Stimulated activated naive B cell treated with anti-CD40 and anti-IgM and Interleukin-4, amounts not matched to agents 10 μg/mL and 1 μg/mL and 100 μg/mL, for 72 hours (primary cell): ENCODE results near the gene CLPTM1.

Source experiments
- ATAC-seq, 2 donors: fragments of 150-1000 bp; cut with Tn5 transposase; replicated peaks; 2 replicates each; pipeline ENCODE4 v1.10.0; 2021; ENCODE audit warnings: moderate library complexity in 1 of 2
- DNase-seq: peaks from one replicate; pipeline ENCODE4 v3.0.0; 2021
- H3K27ac Mint-ChIP-seq: one replicate; pipeline ENCODE4 v1.8.0; 2022; ENCODE audit warnings: mild to moderate bottlenecking, mixed read lengths
- H3K27me3 Mint-ChIP-seq, 2 donors: one replicate each; pipeline ENCODE4 v1.8.0; 2022; ENCODE audit warnings: mixed read lengths in 2 of 2
- H3K36me3 Mint-ChIP-seq, 2 donors: one replicate each; pipeline ENCODE4 v1.8.0; 2022; ENCODE audit warnings: mixed read lengths in 2 of 2, mild to moderate bottlenecking in 1 of 2
- H3K4me1 Mint-ChIP-seq, 2 donors: one replicate each; pipeline ENCODE4 v1.8.0; 2022; ENCODE audit warnings: mixed read lengths in 2 of 2, mild to moderate bottlenecking in 1 of 2
- H3K4me3 Mint-ChIP-seq, 2 donors: one replicate each; pipeline ENCODE4 v1.8.0; 2022; ENCODE audit warnings: mild to moderate bottlenecking in 2 of 2, mixed read lengths in 2 of 2, moderate library complexity in 1 of 2
- H3K9me3 Mint-ChIP-seq, 2 donors: one replicate each; pipeline ENCODE4 v1.8.0; 2022; ENCODE audit warnings: mixed read lengths in 2 of 2, mild to moderate bottlenecking in 1 of 2

The CLPTM1 gene

GRCh38 chr19:45023048-45023447 is 67.9 kb downstream of the CLPTM1 start:
- DNase-seq: no peak

GRCh38 chr19:45025264-45025663 is 70.1 kb downstream of the CLPTM1 start:
- H3K9me3 Mint-ChIP-seq: no peaks in the 10 kb centered on the region
- H3K4me3 Mint-ChIP-seq: no peak overlapping the region
- H3K27me3 Mint-ChIP-seq: no peaks in the 10 kb centered on the region
- H3K36me3 Mint-ChIP-seq: peaks cover 49 to 50% of the 10 kb centered on the region in 2 donors
- H3K27ac Mint-ChIP-seq: no peak overlapping the region
- no peak for ATAC-seq
- no peak for DNase-seq
- peaks cover 0 to 1% of the 10 kb centered on the region in 2 donors for H3K4me1 Mint-ChIP-seq

More at GRCh38 chr19:45023048-45023447, 67.9 kb downstream of the CLPTM1 start:
- Mint-ChIP-seq H3K9me3 (no peaks in the 10 kb centered on the region), H3K36me3 (peaks cover 48% of the 10 kb centered on the region in 2 donors), H3K27ac (no peak overlapping the region), H3K27me3 (no peaks in the 10 kb centered on the region), H3K4me1 (peaks cover 6 to 7% of the 10 kb centered on the region in 2 donors), H3K4me3 (no peak overlapping the region)
- ATAC-seq: no peak

GRCh38 chr19:45027371-45027770 is 72.2 kb downstream of the CLPTM1 start:
- peaks cover 0 to 1% of the 10 kb centered on the region in 2 donors for H3K4me1 Mint-ChIP-seq
- peak overlapping the region; percentile 71 for H3K27ac Mint-ChIP-seq
- H3K4me3 Mint-ChIP-seq: no peak overlapping the region
- peaks cover 53 to 55% of the 10 kb centered on the region in 2 donors for H3K36me3 Mint-ChIP-seq
- H3K27me3 Mint-ChIP-seq: no peaks in the 10 kb centered on the region
- DNase-seq: no peak
- H3K9me3 Mint-ChIP-seq: no peaks in the 10 kb centered on the region
- ATAC-seq: no peak

- peaks cover 0 to 2% of the 10 kb centered on the region in 2 donors for H3K9me3 Mint-ChIP-seq
- H3K27ac Mint-ChIP-seq: no peak overlapping the region
- H3K4me1 Mint-ChIP-seq: peaks cover 0 to 2% of the 10 kb centered on the region in 2 donors
- H3K4me3 Mint-ChIP-seq: no peak overlapping the region
- DNase-seq: no peak
- no peak for ATAC-seq
- no peaks in the 10 kb centered on the region for H3K27me3 Mint-ChIP-seq
- peaks cover 62 to 69% of the 10 kb centered on the region in 2 donors for H3K36me3 Mint-ChIP-seq
Observed at GRCh38 chr19:45030825-45031224, 75.6 kb downstream of the CLPTM1 start.

GRCh38 chr19:45032421-45032820 is 77.2 kb downstream of the CLPTM1 start:
- DNase-seq (no peak), ATAC-seq (no peak)
- peaks cover 0 to 2% of the 10 kb centered on the region in 2 donors for H3K9me3 Mint-ChIP-seq
- H3K4me1 Mint-ChIP-seq: peaks cover 0 to 2% of the 10 kb centered on the region in 2 donors
- H3K27ac Mint-ChIP-seq: no peak overlapping the region
- peaks cover 56 to 63% of the 10 kb centered on the region in 2 donors for H3K36me3 Mint-ChIP-seq
- H3K27me3 Mint-ChIP-seq: no peaks in the 10 kb centered on the region
- H3K4me3 Mint-ChIP-seq: no peak overlapping the region

GRCh38 chr19:45035755-45036154 is 80.6 kb downstream of the CLPTM1 start:
- no peaks in the 10 kb centered on the region for H3K27me3 Mint-ChIP-seq
- peaks cover 56 to 68% of the 10 kb centered on the region in 2 donors for H3K36me3 Mint-ChIP-seq
- H3K27ac Mint-ChIP-seq: no peak overlapping the region

GRCh38 chr19:45037393-45038169 is 82.4 kb downstream of the CLPTM1 start:
- Mint-ChIP-seq H3K4me3 (peak overlapping the region; percentile 22 to 32), H3K27ac (peak overlapping the region; percentile 56), H3K4me1 (peaks cover 28 to 41% of the 10 kb centered on the region in 2 donors), H3K9me3 (peaks cover 0 to 2% of the 10 kb centered on the region in 2 donors), H3K27me3 (no peaks in the 10 kb centered on the region), H3K36me3 (peaks cover 53 to 67% of the 10 kb centered on the region in 2 donors)
- no peak for ATAC-seq
- no peak for DNase-seq

More at GRCh38 chr19:45035755-45036154, 80.6 kb downstream of the CLPTM1 start:
- DNase-seq (no peak), ATAC-seq (no peak)
- Mint-ChIP-seq H3K9me3 (peaks cover 0 to 2% of the 10 kb centered on the region in 2 donors), H3K4me3 (no peak overlapping the region), H3K4me1 (peaks cover 17 to 23% of the 10 kb centered on the region in 2 donors)

GRCh38 chr19:45038931-45039893 is 84.0 kb downstream of the CLPTM1 start, which contains the start of gene CLASRP:
Gene CLASRP, plus strand, starts transcription at chr19:45039045. Its CDS starts 1,168 bp downstream, at chr19:45040213.
- Mint-ChIP-seq H3K36me3 (peaks cover 48 to 63% of the 10 kb centered on the region in 2 donors), H3K9me3 (peaks cover 0 to 2% of the 10 kb centered on the region in 2 donors), H3K27ac (peak within 1 kb of the TSS; percentile 96), H3K4me1 (peaks cover 25 to 43% of the 10 kb centered on the region in 2 donors), H3K4me3 (peak within 1 kb of the TSS; percentile 91 to 92), H3K27me3 (no peaks in the 10 kb centered on the region)
- DNase-seq (peak; percentile 83), ATAC-seq (peak; percentile 95 to 97)

- H3K36me3 Mint-ChIP-seq: peaks cover 42 to 58% of the 10 kb centered on the region in 2 donors
- no peaks in the 10 kb centered on the region for H3K27me3 Mint-ChIP-seq
- DNase-seq: no peak
- no peak for ATAC-seq
- peak overlapping the region; percentile 91 to 92 for H3K4me3 Mint-ChIP-seq
- peaks cover 0 to 2% of the 10 kb centered on the region in 2 donors for H3K9me3 Mint-ChIP-seq
- peak overlapping the region; percentile 93 for H3K27ac Mint-ChIP-seq
- H3K4me1 Mint-ChIP-seq: peaks cover 28 to 48% of the 10 kb centered on the region in 2 donors
Observed at GRCh38 chr19:45040059-45040771, 85.0 kb downstream of the CLPTM1 start.

GRCh38 chr19:45041125-45041524 is 85.9 kb downstream of the CLPTM1 start:
- Mint-ChIP-seq H3K4me3 (peak overlapping the region; percentile 91 to 92), H3K4me1 (peaks cover 35 to 57% of the 10 kb centered on the region in 2 donors), H3K9me3 (no peaks in the 10 kb centered on the region), H3K27ac (peak overlapping the region; percentile 93), H3K36me3 (peaks cover 45 to 61% of the 10 kb centered on the region in 2 donors), H3K27me3 (no peaks in the 10 kb centered on the region)
- DNase-seq (no peak), ATAC-seq (no peak)
